Uterus (tissue), 2 donors: ENCODE measurements around the gene XAGE2.

Source experiments
- CTCF ChIP-seq, 4 experiments: fragments of 200-600 bp in 2 of 4; fragments of 450-650 bp in 2 of 4; sonication (generic) in 2 of 4; IDR thresholded peaks; one replicate each; pipeline ENCODE4 v1.5.1; 2016 to 2019; ENCODE audit warnings: antibody characterized with exemption in 4 of 4, mild to moderate bottlenecking in 2 of 4, moderate library complexity in 1 of 4
- POLR2A ChIP-seq, 2 donors: fragments of 450-650 bp; IDR thresholded peaks; one replicate each; pipeline ENCODE4 v1.6.1; 2016; ENCODE audit warnings: antibody characterized with exemption in 2 of 2, mild to moderate bottlenecking in 1 of 2, moderate library complexity in 1 of 2

GRCh38 chrX:52422884-52423283 is 54.1 kb downstream of the XAGE2 start:
- TF ChIP-seq CTCF (IDR thresholded peaks at IDR 0.05), result no peak
- no peak for TF ChIP-seq POLR2A (IDR thresholded peaks at IDR 0.05)
